Type B pancreatic cell (in vitro differentiated cells): Measurements from ENCODE around the gene AREL1. TPM values are rescaled to one million over a fixed set of nuclear protein-coding genes. Genes with fewer than 3 reads are reported as not detected.

Source experiments
- DNase-seq: peaks from one replicate; pipeline ENCODE4 v3.0.0; 2021; ENCODE audit warnings: mixed read lengths; ENCODE audit not compliant: unreplicated experiment; ENCODE audit errors: extremely low spot score
- H3K27ac Mint-ChIP-seq: 2 replicates; pipeline ENCODE4 v1.8.0; 2021; ENCODE audit warnings: mild to moderate bottlenecking, mixed read lengths
- H3K27me3 Mint-ChIP-seq: 2 replicates; pipeline ENCODE4 v1.8.0; 2021; ENCODE audit warnings: mixed read lengths
- H3K36me3 Mint-ChIP-seq: 2 replicates; pipeline ENCODE4 v1.8.0; 2021; ENCODE audit warnings: mixed read lengths
- H3K4me1 Mint-ChIP-seq: one replicate; pipeline ENCODE4 v1.8.0; 2021; ENCODE audit warnings: mixed read lengths; ENCODE audit not compliant: unreplicated experiment
- H3K4me3 Mint-ChIP-seq: 2 replicates; pipeline ENCODE4 v1.8.0; 2021; ENCODE audit warnings: mild to moderate bottlenecking, mixed read lengths
- H3K9me3 Mint-ChIP-seq: 2 replicates; pipeline ENCODE4 v1.8.0; 2021; ENCODE audit warnings: mixed read lengths
- CTCF ChIP-seq: fragments of 200-600 bp; sonication (generic); conservative IDR thresholded peaks from 2 replicates; pipeline ENCODE4 v1.5.0; 2021; ENCODE audit warnings: antibody characterized with exemption, mild to moderate bottlenecking
- total RNA-seq: library from RNA; stranded (reverse); gene quantifications from 2 replicates; pipeline ENCODE4 v1.2.1, GENCODE V29; 2021; ENCODE audit warnings: low replicate concordance

Gene AREL1
- total RNA-seq, 1 donor from 2014 or later = 41.5 TPM

- TF ChIP-seq CTCF = no peak
- H3K27ac Mint-ChIP-seq = no peak overlapping the region
- H3K4me1 Mint-ChIP-seq = no peaks in the 10 kb centered on the region
- no peak for DNase-seq
- H3K9me3 Mint-ChIP-seq = no peaks in the 10 kb centered on the region
- no peaks in the 10 kb centered on the region for H3K27me3 Mint-ChIP-seq
- H3K4me3 Mint-ChIP-seq = no peak overlapping the region
- peaks cover 15% of the 10 kb centered on the region for H3K36me3 Mint-ChIP-seq
Observed at GRCh38 chr14:74669256-74669655, 43.6 kb downstream of the AREL1 start.

- TF ChIP-seq CTCF = no peak
- no peaks in the 10 kb centered on the region for H3K9me3 Mint-ChIP-seq
- H3K27me3 Mint-ChIP-seq = no peaks in the 10 kb centered on the region
- no peak for DNase-seq
- H3K4me1 Mint-ChIP-seq = no peaks in the 10 kb centered on the region
- H3K4me3 Mint-ChIP-seq = no peak overlapping the region
- peaks cover 24% of the 10 kb centered on the region for H3K36me3 Mint-ChIP-seq
- no peak overlapping the region for H3K27ac Mint-ChIP-seq
Observed at GRCh38 chr14:74667758-74668157, 45.1 kb downstream of the AREL1 start.

DNA sequence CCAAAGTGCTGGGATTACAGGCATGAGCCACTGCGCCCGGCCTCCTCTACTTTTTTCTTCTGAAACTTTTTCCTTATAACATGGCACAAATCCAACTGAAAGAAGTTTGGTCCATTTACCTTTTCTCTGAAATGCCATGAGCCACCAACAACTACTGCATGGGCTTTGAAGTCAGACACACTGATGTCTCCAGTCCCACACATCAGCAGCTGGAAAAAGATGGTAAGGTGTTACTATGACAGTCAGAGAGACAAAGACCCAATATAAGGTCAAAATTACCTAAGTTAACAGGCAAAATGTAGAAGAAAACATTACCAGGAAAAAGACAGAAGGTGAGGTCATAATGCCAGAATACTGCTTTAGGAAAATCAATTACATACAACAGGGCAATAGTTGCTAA is 48.2 kb downstream of the AREL1 start:
- Mint-ChIP-seq H3K27ac (no peak overlapping the region), H3K4me3 (no peak overlapping the region), H3K9me3 (no peaks in the 10 kb centered on the region), H3K4me1 (no peaks in the 10 kb centered on the region), H3K36me3 (peaks cover 21% of the 10 kb centered on the region), H3K27me3 (no peaks in the 10 kb centered on the region)
- TF ChIP-seq CTCF = no peak
- no peak for DNase-seq

DNA sequence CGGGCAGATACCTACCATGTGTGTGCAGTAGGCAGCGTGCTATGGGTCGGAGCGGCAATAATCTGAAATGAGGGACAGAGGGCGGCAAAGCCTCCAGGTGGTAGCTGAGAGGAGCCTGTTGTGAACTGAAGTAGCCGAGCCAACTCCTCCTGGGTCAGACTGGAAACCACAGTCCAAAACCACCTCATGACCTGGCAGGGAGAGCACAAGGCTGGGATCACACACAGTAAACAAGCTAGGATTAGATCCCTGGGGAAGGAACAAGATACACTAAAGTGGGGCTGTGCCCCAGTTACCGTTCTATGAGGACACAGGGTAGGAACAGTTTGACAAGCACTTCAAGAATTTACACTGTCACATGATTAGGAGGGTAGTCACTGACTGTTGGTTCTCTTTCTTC is 49.0 kb downstream of the AREL1 start:
- no peak overlapping the region for H3K4me3 Mint-ChIP-seq

DNA sequence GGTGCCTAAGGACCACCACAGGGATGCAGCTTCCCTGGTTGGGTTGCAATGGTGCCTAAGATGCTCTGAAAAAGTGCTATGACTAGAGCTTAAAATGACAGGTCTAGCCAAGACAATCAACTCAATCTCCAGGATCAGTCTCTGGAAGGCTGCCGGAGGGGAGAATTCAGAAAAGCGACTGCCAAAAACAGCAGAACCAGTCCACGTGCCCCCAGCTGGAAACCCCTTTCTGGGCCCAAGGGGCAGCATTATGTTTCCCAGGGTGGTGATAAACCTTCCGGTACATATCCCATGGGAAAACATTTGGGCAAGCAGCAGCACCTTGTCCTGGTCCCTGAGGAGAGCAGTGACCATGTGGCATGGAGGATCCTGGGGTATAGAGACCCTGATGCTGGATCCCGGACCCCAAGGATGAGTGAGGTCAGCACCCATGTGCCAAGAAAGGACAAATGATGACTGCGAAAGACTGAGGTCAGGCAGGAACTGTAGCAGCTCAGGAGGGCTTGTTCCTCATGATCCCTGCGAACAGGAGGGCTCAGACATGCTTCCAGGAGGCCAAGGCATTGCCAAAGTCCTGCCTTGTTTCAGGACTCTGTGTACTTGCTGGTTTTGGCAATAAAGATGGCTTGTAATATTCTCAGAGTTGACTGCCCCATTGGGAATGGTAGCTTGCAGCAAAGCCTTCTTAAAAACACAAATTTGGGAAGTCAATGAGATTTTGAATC is 51.0 kb downstream of the AREL1 start:
- peaks cover 16% of the 10 kb centered on the region for H3K36me3 Mint-ChIP-seq
- H3K9me3 Mint-ChIP-seq = no peaks in the 10 kb centered on the region
- DNase-seq = no peak
- no peaks in the 10 kb centered on the region for H3K4me1 Mint-ChIP-seq
- TF ChIP-seq CTCF = no peak
- no peak overlapping the region for H3K4me3 Mint-ChIP-seq
- H3K27me3 Mint-ChIP-seq = no peaks in the 10 kb centered on the region
- no peak overlapping the region for H3K27ac Mint-ChIP-seq

More for the DNA sequence above, 49.0 kb downstream of the AREL1 start:
- TF ChIP-seq CTCF = no peak
- Mint-ChIP-seq H3K27ac (no peak overlapping the region), H3K27me3 (no peaks in the 10 kb centered on the region), H3K9me3 (no peaks in the 10 kb centered on the region), H3K4me1 (no peaks in the 10 kb centered on the region), H3K36me3 (peaks cover 18% of the 10 kb centered on the region)
- no peak for DNase-seq
